ENCODE data around the gene KIF3B. TPM values are rescaled to one million over a fixed set of nuclear protein-coding genes. Genes with fewer than 3 reads are reported as not detected.
A peak's percentile ranks its signal among the peaks of the same experiment; 100 is the strongest.
"Not testable (repeated sequence)": the region's sequence is repeated elsewhere in the genome, so short reads cannot be mapped to it uniquely, and the experiment has no call there.

The KIF3B gene
- total RNA-seq, 2 experiments from 2014 or later: 27.4 to 27.6 TPM

DNA sequence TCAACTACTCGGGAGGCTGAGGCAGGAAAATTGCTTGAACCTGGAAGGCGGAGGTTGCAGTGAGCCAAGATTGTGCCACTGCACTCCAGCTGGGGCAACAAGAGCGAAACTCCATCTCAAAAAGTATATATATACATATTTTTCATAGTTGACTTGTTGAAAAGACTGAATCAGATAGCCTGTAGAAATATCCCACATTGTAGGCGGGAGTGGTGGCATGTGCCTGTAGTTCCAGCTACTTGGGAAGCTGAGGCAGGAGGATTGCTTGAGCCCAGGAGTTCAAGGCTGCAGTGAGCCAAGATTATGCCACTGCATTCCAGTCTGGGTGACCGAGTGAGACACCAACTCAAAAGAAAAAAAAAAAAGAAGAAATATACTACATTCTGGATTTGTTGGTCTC lies 46.3 kb downstream of the KIF3B start:
- Mint-ChIP-seq H3K4me1 (ENCODE audit: low read depth) (peaks cover 12% of the 10 kb centered on the region), H3K36me3 (ENCODE audit: low read depth) (peaks cover 38% of the 10 kb centered on the region)
- H3K9me3 Mint-ChIP-seq; H3K27ac Mint-ChIP-seq; DNase-seq; H3K4me3 Mint-ChIP-seq; CTCF ChIA-PET; H3K27me3 Mint-ChIP-seq (ENCODE audit: low read depth); intact Hi-C loops (cut with micrococcal nuclease): not testable (repeated sequence)

DNA sequence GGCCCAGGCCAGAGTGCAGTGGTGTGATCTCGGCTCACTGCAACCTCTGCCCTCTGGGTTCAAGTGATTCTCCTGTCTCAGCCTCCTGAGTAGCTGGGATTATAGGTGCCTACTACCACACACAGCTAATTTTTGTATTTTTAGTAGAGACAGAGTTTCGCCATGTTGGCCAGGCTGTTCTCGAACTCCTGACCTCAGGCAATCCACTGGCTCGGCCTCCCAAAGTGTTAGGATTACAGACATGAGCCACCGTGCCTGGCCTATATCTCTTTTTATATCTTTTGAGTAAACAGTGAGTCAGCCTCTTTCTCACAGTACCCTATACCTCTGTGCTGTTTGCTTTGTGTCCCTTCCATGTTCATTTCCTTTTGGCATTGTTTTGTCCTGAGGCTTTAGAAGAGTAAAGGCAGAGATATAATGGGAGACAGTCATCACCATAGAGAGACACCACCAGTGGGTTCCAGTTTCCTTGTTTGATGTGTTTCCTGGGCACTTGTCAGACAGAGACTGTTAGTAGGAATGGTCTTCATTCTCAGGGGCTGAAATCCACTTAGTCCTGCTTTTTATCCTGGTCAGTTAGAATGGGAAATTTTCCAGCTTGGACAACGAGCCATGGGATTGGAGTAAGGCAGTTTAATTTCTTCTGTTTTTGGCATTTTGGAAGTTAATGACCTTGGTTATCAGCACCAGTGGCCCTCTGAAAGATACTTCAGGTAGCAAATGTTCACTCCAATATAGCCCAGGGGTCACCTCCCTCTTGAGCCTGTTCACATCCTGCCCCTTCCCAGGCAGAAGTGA lies 48.5 kb downstream of the KIF3B start:
- peak overlapping the region; percentile 61 for H3K27ac Mint-ChIP-seq
- intact Hi-C loops (cut with micrococcal nuclease): no loop called here
- no peak for DNase-seq
- no peaks in the 10 kb centered on the region for H3K9me3 Mint-ChIP-seq
- peaks cover 30% of the 10 kb centered on the region for H3K36me3 Mint-ChIP-seq (ENCODE audit: low read depth)
- no peak overlapping the region for H3K4me3 Mint-ChIP-seq
- CTCF ChIA-PET: interaction anchor here (0.6 to 0.7 kb wide), 2 partner anchors 10 to 137 kb away, joined by 3 to 4 read pairs; no protein-coding TSS in a partner anchor
- H3K4me1 Mint-ChIP-seq (ENCODE audit: low read depth): peaks cover 5% of the 10 kb centered on the region
- H3K27me3 Mint-ChIP-seq (ENCODE audit: low read depth): no peaks in the 10 kb centered on the region

DNA sequence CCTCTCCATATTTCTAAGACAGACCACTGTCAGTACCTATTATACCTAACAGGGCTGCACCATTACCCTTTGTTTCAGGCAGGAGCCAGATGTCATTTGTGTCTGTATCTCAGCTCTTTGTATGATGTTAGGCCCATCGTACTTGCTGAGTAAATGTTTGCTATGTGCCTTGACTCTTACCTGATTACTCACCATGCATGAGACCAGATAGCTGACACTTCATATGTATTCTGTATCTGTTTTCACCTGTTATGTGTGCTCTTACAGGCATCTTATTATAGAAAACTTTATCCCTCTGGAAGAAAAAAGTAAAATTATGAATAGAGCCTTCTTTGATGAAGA lies 49.0 kb downstream of the KIF3B start:
- H3K36me3 Mint-ChIP-seq (ENCODE audit: low read depth): peaks cover 28% of the 10 kb centered on the region
- DNase-seq: no peak
- H3K4me3 Mint-ChIP-seq: no peak overlapping the region
- H3K27ac Mint-ChIP-seq: peak overlapping the region; percentile 9
- intact Hi-C loops (cut with micrococcal nuclease): no loop called here
- H3K4me1 Mint-ChIP-seq (ENCODE audit: low read depth): peaks cover 5% of the 10 kb centered on the region
- H3K27me3 Mint-ChIP-seq (ENCODE audit: low read depth): no peaks in the 10 kb centered on the region
- CTCF ChIA-PET: no interaction called here
- H3K9me3 Mint-ChIP-seq: no peaks in the 10 kb centered on the region

DNA sequence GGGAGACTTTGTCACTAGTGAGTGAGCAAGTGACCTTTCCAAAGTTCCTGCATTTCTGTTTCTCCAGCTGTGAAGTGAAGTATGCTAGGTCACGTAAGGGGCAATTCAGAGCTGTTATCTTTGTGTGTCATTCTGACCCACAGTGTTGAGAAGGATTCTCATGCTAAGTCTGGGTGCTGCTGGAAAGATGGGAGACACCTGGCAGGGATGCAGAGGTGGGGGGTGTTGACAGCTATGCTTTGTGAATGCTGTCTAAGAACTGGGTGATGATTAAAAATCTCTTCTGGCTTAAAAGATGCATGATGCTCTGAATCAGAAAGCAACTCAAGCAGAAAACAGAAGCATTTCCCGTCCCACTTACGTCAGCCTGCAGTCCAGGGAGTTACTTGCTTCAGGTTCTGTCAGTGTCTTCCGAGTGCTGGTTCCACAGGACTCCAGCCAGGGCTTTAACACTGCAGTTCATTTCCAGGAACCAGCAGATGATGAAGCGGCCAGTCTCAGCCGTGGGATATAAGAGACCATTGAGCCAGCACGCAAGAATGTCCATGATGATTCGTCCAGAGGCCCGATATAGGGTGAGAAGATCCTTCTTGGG lies 49.7 kb downstream of the KIF3B start:
- CTCF ChIA-PET: no interaction called here
- intact Hi-C loops (cut with micrococcal nuclease): no loop called here
- Mint-ChIP-seq H3K27me3 (ENCODE audit: low read depth) (no peaks in the 10 kb centered on the region), H3K4me3 (no peak overlapping the region), H3K9me3 (no peaks in the 10 kb centered on the region), H3K4me1 (ENCODE audit: low read depth) (peaks cover 11% of the 10 kb centered on the region), H3K36me3 (ENCODE audit: low read depth) (peaks cover 31% of the 10 kb centered on the region), H3K27ac (no peak overlapping the region)
- DNase-seq: no peak

DNA sequence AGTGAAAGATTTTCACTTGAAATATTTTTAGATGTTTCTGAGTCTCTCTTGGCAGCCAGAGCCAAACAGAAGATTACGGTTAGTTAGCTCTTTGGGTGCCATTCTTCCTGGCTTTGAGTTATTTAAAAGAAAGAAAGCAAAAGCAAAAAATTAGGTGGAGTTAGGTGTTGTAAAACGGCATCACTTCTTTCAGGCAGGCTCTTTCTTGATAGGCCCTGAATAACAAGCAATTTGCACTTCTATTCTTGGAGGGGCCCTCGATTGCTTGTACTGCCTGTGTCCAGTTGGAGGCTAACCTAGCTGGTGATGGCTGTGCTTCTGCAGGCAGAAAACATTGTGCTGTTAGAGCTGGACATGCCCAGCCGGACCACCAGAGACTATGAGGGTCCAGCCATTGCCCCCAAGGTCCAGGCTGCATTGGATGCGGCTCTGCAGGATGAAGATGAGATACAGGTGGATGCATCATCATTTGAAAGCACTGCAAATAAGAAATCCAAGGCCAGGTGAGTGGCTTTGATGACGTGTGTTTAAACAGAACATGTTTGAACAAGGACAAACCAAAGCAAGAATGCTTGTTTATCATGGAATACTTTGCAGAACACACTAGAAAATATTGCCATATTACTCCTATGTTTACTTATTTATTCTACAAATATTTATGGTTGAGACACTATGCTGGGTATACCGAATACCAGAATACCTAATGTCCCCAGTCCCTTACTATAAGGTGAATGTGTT lies 52.5 kb downstream of the KIF3B start:
- no peaks in the 10 kb centered on the region for H3K9me3 Mint-ChIP-seq
- peaks cover 32% of the 10 kb centered on the region for H3K4me1 Mint-ChIP-seq (ENCODE audit: low read depth)
- CTCF ChIA-PET: interaction anchor here (1.0 kb wide), 2 partner anchors 21 to 344 kb away, joined by 3 to 5 read pairs; partner anchors contain the start of gene C20orf203
- no peaks in the 10 kb centered on the region for H3K27me3 Mint-ChIP-seq (ENCODE audit: low read depth)
- H3K36me3 Mint-ChIP-seq (ENCODE audit: low read depth): peaks cover 40% of the 10 kb centered on the region
- no peak overlapping the region for H3K4me3 Mint-ChIP-seq
- intact Hi-C loops (cut with micrococcal nuclease): loop anchor here (10.0 kb wide), 1 partner anchor 325 kb away; no protein-coding TSS in a partner anchor
- no peak overlapping the region for H3K27ac Mint-ChIP-seq
- no peak for DNase-seq

DNA sequence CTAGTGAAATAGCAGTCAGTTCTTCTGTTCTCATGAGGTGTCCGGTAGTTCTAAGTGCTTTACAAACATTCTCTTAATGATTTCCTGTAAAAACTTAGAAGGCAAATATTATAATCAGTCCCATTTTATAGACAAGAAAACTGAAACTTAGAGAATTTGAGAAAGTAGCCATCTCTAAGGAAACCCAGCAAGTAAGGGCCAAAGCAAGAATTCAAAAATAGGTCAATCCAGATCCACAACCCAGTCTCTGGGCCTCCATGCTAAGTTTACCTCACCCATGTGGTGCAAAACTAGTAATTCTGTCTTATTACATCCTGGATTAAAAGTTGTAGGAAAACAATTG lies 53.1 kb downstream of the KIF3B start:
- H3K9me3 Mint-ChIP-seq: no peaks in the 10 kb centered on the region
- intact Hi-C loops (cut with micrococcal nuclease): loop anchor here (10.0 kb wide), 1 partner anchor 324 kb away; no protein-coding TSS in a partner anchor
- CTCF ChIA-PET: no interaction called here

DNA sequence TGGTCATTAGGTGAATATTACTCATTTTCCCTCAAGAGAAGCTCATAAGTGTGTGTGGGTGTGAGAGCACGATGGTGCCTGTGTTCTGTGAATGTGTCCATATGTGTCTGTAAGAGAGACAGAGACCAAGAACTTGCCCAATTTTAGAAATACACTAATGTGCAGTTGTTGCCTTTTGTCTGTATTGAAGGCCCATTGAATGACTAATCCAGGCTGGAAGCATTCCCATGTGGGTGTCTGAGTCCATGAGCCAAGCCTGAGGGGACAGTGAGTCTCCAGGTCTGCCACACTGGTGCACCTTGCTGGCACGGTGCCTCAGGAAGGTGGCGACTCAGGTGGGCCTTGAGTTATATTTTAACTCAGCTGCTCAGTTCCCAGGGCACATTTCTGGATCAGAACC lies 55.2 kb downstream of the KIF3B start:
- intact Hi-C loops (cut with micrococcal nuclease): loop anchor here (1.0 to 10.0 kb wide), 4 partner anchors 23 to 322 kb away; no protein-coding TSS in a partner anchor
- Mint-ChIP-seq H3K36me3 (ENCODE audit: low read depth) (peaks cover 33% of the 10 kb centered on the region), H3K27ac (peak overlapping the region; percentile 56), H3K27me3 (ENCODE audit: low read depth) (no peaks in the 10 kb centered on the region), H3K4me3 (no peak overlapping the region), H3K4me1 (ENCODE audit: low read depth) (peaks cover 37% of the 10 kb centered on the region), H3K9me3 (no peaks in the 10 kb centered on the region)
- DNase-seq: no peak
- CTCF ChIA-PET: no interaction called here

More for the DNA sequence above, 53.1 kb downstream of the KIF3B start:
- peaks cover 32% of the 10 kb centered on the region for H3K4me1 Mint-ChIP-seq (ENCODE audit: low read depth)
- no peaks in the 10 kb centered on the region for H3K27me3 Mint-ChIP-seq (ENCODE audit: low read depth)
- H3K4me3 Mint-ChIP-seq: no peak overlapping the region
- DNase-seq: no peak
- peaks cover 40% of the 10 kb centered on the region for H3K36me3 Mint-ChIP-seq (ENCODE audit: low read depth)
- no peak overlapping the region for H3K27ac Mint-ChIP-seq

DNA sequence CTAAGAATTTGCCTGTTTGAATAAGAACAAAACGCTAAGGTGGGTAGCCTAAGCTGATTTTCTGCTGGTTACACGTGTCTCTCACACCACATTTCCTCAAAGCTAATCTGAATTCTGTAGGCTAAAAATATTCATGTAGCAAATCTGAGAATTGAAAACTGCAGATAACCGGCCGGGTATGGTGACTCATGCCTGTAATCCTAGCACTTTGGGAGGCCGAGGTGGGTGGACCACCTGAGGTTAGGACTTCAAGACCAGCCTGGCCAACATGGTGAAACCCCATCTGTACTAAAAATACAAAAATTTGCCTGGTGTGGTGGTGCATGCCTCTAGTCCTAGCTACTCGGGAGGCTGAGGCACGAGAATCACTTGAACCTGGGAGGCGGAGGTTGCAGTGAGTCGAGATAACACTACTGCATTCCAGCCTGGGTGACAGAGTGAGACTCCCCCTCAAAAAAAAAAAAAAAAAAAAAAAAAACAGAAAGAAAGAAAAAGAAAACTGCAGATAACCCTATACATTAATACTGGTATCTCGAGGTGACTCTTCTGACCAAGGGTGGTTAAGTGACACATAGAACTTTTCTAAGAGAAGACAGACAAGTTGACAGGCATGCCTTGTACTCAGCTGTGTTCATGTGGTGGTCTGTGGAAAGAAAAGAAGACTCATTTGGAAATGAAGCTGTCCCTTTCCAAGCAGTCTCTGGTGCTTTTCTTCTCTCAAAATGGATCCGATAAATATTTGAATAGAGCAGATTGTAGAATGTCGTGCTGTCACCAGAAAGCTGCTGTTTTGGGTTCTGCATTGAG lies 55.9 kb downstream of the KIF3B start:
- peak; percentile 43 for DNase-seq
- CTCF ChIA-PET: no interaction called here
- H3K36me3 Mint-ChIP-seq (ENCODE audit: low read depth): peaks cover 33% of the 10 kb centered on the region
- no peaks in the 10 kb centered on the region for H3K9me3 Mint-ChIP-seq
- no peaks in the 10 kb centered on the region for H3K27me3 Mint-ChIP-seq (ENCODE audit: low read depth)
- intact Hi-C loops (cut with micrococcal nuclease): loop anchor here (1.0 to 10.0 kb wide), 4 partner anchors 22 to 321 kb away; no protein-coding TSS in a partner anchor
- no peak overlapping the region for H3K4me3 Mint-ChIP-seq
- peak overlapping the region; percentile 80 for H3K27ac Mint-ChIP-seq
- H3K4me1 Mint-ChIP-seq (ENCODE audit: low read depth): peaks cover 37% of the 10 kb centered on the region

DNA sequence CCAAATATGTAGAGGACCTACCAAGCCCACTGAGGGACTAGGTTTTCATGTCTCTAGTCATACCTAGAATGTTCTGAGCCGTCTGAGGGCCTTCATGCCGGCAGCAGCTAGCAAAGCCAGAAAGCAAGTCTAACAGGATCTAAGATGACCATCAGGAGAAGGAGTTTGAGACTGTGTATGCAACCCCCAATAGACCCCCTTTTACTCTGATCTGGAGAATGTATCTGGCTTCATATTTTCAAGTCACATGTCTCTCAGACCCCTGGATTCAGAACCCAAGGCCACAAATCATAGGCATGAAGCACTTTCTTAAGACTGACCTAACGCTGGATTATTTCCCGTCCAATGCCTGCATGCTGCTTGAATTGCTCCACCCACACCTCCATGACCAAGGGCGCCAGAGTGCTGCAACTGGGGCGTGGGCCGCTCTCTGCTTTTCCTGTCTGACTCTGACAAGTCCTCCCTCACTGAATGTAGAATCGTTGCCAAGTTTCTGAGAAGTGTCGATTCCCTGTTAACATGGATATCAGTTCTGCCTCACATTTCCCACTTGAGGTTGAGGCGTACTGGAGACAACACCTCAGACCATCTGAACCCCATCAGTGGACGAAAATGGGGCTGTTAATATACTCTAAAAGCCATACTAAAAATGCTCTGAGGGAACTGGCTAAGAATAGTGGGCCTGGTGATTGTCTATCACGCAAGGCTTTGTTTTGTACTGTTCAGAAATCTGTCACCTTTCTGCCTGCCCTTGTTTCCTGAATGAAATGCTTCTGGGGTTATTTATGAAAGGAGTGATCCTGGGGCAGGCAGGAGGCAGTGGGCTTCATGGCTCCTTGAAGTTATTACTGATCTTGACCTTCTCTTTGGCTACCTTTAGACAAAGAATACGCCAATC lies 56.8 kb downstream of the KIF3B start:
- Mint-ChIP-seq H3K4me1 (ENCODE audit: low read depth) (peaks cover 37% of the 10 kb centered on the region), H3K4me3 (no peak overlapping the region), H3K9me3 (no peaks in the 10 kb centered on the region), H3K27ac (peak overlapping the region; percentile 80), H3K36me3 (ENCODE audit: low read depth) (peaks cover 33% of the 10 kb centered on the region), H3K27me3 (ENCODE audit: low read depth) (no peaks in the 10 kb centered on the region)
- DNase-seq: no peak
- CTCF ChIA-PET: no interaction called here
- intact Hi-C loops (cut with micrococcal nuclease): loop anchor here (1.0 to 10.0 kb wide), 4 partner anchors 21 to 321 kb away; no protein-coding TSS in a partner anchor

DNA sequence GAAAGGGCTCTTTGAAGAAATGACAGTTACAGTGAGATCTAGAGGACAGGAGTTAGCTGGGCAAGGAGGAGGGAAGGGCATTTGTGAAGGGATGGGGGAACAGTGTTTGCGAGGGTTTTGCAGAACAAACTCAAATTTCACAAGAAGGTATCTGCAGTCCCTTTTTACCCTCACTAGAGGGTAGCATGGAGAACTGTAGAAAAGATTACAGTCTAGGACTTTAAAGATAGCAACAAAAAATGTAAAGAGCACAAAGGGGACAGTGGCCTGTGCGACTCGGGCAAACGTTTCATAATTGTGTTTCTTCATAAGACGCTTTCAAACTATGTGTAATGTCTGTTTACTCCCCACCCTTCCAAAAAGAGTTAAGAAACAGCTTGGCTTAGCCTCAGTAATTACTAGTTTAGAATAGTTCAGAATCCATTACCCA lies 59.5 kb downstream of the KIF3B start:
- intact Hi-C loops (cut with micrococcal nuclease): loop anchor here (1.0 to 10.0 kb wide), 2 partner anchors 18 to 318 kb away; no protein-coding TSS in a partner anchor
- H3K9me3 Mint-ChIP-seq: no peaks in the 10 kb centered on the region
- no peak for DNase-seq
- peaks cover 24% of the 10 kb centered on the region for H3K36me3 Mint-ChIP-seq (ENCODE audit: low read depth)
- H3K27me3 Mint-ChIP-seq (ENCODE audit: low read depth): no peaks in the 10 kb centered on the region
- no peak overlapping the region for H3K27ac Mint-ChIP-seq
- CTCF ChIA-PET: interaction anchor here (0.7 kb wide), 2 partner anchors 19 to 33 kb away, joined by 3 to 4 read pairs; no protein-coding TSS in a partner anchor
- no peak overlapping the region for H3K4me3 Mint-ChIP-seq
- peaks cover 29% of the 10 kb centered on the region for H3K4me1 Mint-ChIP-seq (ENCODE audit: low read depth)
